ENCODE data around the gene CD1D.

Gene CD1D

DNA sequence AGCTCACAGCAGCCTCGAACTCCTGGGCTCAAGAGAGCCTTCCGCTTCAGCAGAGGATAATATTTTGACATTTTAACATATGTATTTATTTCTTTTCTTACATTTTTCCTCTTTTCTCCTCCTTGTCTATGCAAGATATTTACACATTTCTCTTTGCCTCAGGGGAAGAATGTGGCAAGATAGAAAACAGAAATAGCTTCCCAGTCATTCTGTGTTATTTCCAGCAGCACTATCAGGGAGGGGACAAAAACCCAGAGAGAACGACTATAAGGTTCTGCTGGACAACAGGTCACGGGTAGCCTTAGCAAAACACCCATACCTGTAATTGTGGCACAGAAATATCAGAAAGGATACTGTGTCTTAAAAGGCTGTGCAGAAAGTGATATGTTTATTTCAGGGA lies 7.9 kb downstream of the CD1D start:
- DNase-seq = no peak
- no peak overlapping the region for H3K4me3 ChIP-seq (ENCODE audit: low read depth, low read length)
- H3K36me3 ChIP-seq = no peaks in the 10 kb centered on the region
- peaks cover 3% of the 10 kb centered on the region for H3K9me3 ChIP-seq (ENCODE audit: severe bottlenecking)
- TF ChIP-seq, protein P1, sequence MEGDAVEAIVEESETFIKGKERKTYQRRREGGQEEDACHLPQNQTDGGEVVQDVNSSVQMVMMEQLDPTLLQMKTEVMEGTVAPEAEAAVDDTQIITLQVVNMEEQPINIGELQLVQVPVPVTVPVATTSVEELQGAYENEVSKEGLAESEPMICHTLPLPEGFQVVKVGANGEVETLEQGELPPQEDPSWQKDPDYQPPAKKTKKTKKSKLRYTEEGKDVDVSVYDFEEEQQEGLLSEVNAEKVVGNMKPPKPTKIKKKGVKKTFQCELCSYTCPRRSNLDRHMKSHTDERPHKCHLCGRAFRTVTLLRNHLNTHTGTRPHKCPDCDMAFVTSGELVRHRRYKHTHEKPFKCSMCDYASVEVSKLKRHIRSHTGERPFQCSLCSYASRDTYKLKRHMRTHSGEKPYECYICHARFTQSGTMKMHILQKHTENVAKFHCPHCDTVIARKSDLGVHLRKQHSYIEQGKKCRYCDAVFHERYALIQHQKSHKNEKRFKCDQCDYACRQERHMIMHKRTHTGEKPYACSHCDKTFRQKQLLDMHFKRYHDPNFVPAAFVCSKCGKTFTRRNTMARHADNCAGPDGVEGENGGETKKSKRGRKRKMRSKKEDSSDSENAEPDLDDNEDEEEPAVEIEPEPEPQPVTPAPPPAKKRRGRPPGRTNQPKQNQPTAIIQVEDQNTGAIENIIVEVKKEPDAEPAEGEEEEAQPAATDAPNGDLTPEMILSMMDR (IDR thresholded peaks at IDR 0.05; ENCODE audit: low read depth, low read length) = no peak
- peaks cover 91% of the 10 kb centered on the region for H3K27me3 ChIP-seq (ENCODE audit: insufficient read depth, low read depth, severe bottlenecking)
- no peak overlapping the region for H3K27ac ChIP-seq

DNA sequence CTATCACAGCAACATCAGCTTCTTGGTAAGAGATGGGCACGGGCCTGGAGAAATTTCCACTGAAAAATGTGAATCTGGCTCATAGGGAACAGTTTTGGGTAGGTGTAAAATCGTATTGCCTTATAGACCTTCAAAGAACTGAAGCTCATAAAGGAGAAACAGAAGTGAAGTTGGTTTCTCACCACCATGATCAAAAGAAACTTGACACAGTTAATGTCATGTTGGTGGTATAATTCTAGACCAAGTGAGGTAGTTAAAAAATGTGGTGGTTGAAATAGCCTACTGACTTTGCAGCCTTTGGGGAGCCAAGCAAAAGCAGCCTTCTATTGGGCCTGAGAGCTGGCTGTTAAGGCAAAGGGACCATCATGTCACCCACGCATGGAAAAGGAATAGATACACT lies 8.9 kb downstream of the CD1D start:
- Histone ChIP-seq H3K9me3 (ENCODE audit: severe bottlenecking) (peaks cover 7% of the 10 kb centered on the region), H3K4me3 (ENCODE audit: low read depth, low read length) (no peak overlapping the region), H3K36me3 (no peaks in the 10 kb centered on the region), H3K27ac (no peak overlapping the region), H3K27me3 (ENCODE audit: insufficient read depth, low read depth, severe bottlenecking) (peaks cover 91% of the 10 kb centered on the region)
- TF ChIP-seq, protein P1 (IDR thresholded peaks at IDR 0.05; ENCODE audit: low read depth, low read length) = no peak
- DNase-seq = no peak

DNA sequence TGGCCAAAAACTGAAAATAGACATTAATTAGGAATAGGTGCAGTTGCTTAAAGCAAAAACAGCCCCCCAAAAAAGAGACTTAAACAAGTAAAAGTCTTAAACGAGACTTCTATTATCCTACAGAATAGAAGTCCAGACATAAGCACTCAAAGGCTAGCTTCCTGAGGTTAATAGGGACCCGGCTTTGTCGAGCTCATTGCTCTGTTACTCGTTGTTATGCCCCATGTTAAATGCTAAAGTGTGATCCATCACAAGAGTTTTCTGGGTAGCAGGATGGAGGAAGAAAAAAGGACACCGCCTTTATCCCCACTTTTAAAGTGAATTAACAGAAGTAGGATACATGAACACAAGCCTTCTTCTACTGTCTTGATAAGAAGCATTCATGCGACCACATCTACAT lies 10.6 kb downstream of the CD1D start:
- Histone ChIP-seq H3K9me3 (ENCODE audit: severe bottlenecking) (peaks cover 7% of the 10 kb centered on the region), H3K36me3 (no peaks in the 10 kb centered on the region), H3K27me3 (ENCODE audit: insufficient read depth, low read depth, severe bottlenecking) (peaks cover 91% of the 10 kb centered on the region), H3K4me3 (ENCODE audit: low read depth, low read length) (no peak overlapping the region), H3K27ac (no peak overlapping the region)
- TF ChIP-seq, protein P1 (IDR thresholded peaks at IDR 0.05; ENCODE audit: low read depth, low read length) = no peak
- no peak for DNase-seq

DNA sequence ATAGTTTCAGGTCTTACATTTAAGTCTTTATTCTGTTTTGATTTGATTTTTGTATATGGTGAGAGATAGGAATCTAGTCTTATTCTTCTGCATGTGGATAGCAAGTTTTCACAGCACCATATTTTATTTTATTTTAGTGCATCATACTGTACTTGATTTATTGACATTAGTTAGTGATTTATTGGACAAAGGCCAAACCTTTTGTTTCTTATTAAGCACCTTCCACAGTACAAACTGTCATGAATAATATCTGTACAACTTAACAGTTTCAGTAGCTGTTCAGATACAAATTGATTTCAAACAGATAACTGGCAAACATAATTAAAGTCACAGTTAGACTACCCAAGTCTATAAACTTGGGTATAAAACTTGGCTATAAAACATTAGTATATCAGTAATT lies 15.8 kb downstream of the CD1D start:
- no peak overlapping the region for H3K4me3 ChIP-seq (ENCODE audit: low read depth, low read length)
- H3K27me3 ChIP-seq (ENCODE audit: insufficient read depth, low read depth, severe bottlenecking) = peaks cover 87% of the 10 kb centered on the region
- no peak for DNase-seq

DNA sequence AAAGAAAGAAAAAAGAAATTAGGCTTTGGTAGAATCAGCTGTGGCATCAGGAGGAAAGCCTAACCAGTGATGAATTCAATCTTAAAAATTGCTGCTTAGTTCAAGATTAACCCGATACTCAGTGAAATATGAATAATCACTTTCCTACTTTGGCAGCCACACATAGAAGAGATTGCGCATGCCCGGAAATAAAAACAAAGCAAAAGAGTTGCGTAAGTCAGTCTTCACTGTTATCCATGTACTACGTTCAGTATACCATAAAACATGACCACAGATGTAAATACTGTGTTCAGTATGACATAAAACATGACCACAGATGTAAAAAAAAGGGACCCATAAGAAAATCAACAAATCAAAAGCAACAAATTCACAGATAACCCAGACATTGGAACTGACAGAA lies 19.2 kb downstream of the CD1D start:
- Histone ChIP-seq H3K4me3 (ENCODE audit: low read depth, low read length) (no peak overlapping the region), H3K27me3 (ENCODE audit: insufficient read depth, low read depth, severe bottlenecking) (peaks cover 86% of the 10 kb centered on the region), H3K9me3 (ENCODE audit: severe bottlenecking) (no peaks in the 10 kb centered on the region), H3K27ac (no peak overlapping the region), H3K36me3 (no peaks in the 10 kb centered on the region)
- TF ChIP-seq, protein P1 (IDR thresholded peaks at IDR 0.05; ENCODE audit: low read depth, low read length) = no peak
- no peak for DNase-seq

More for the DNA sequence above, 15.8 kb downstream of the CD1D start:
- no peak overlapping the region for H3K27ac ChIP-seq
- no peaks in the 10 kb centered on the region for H3K36me3 ChIP-seq
- TF ChIP-seq, protein P1 (IDR thresholded peaks at IDR 0.05; ENCODE audit: low read depth, low read length) = no peak
- H3K9me3 ChIP-seq (ENCODE audit: severe bottlenecking) = peaks cover 7% of the 10 kb centered on the region

DNA sequence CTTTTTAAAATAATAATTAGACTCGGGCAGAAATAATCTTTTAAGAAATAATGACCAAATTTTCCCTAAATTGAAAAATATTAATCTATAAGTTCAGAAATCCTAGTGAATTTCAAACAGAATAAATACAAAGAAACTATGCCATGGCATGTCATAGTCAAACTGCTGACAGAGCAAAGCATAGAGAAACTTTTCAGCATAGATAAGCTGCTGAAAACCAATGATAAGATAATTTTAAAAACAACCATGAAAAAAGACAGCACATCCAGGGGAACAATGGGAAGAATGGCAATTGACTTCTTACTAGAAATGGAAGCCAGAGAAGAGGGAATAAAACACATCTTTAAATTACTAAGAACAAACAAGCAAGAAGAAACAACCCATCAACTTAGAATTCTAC lies 19.8 kb downstream of the CD1D start:
- Histone ChIP-seq H3K4me3 (ENCODE audit: low read depth, low read length) (no peak overlapping the region), H3K36me3 (no peaks in the 10 kb centered on the region), H3K9me3 (ENCODE audit: severe bottlenecking) (no peaks in the 10 kb centered on the region), H3K27me3 (ENCODE audit: insufficient read depth, low read depth, severe bottlenecking) (peaks cover 84% of the 10 kb centered on the region), H3K27ac (no peak overlapping the region)
- TF ChIP-seq, protein P1 (IDR thresholded peaks at IDR 0.05; ENCODE audit: low read depth, low read length) = no peak
- DNase-seq = no peak
